Fibroblast of mammary gland (primary cell): ENCODE results near the gene AGPAT4.

ENCODE experiments used
- DNase-seq: peaks from one replicate; pipeline ENCODE4 v3.0.0-alpha.2; 2010; ENCODE audit warnings: low read depth
- H3K4me3 ChIP-seq: 2 replicates; pipeline ENCODE4 v1.5.1; 2011; ENCODE audit warnings: low read depth, mild to moderate bottlenecking, low read length, moderate library complexity; ENCODE audit not compliant: control insufficient read depth
- CTCF ChIP-seq: conservative IDR thresholded peaks from 2 replicates; pipeline ENCODE4 v1.5.1; 2011; ENCODE audit warnings: low read depth, low read length, inconsistent platforms; ENCODE audit not compliant: control insufficient read depth, insufficient read depth

AGPAT4 gene

GRCh38 chr6:161245363-161245762 is 28.5 kb downstream of the AGPAT4 start:
- no peak for DNase-seq
- H3K4me3 ChIP-seq, result no peak overlapping the region
- TF ChIP-seq CTCF, result no peak

GRCh38 chr6:161244725-161245124 is 29.1 kb downstream of the AGPAT4 start:
- no peak for DNase-seq
- TF ChIP-seq CTCF, result no peak

GRCh38 chr6:161242779-161243693 is 30.8 kb downstream of the AGPAT4 start:
- no peak for TF ChIP-seq CTCF
- DNase-seq, result peak; percentile 92
- H3K4me3 ChIP-seq, result peak overlapping the region; percentile 5

More at GRCh38 chr6:161244725-161245124, 29.1 kb downstream of the AGPAT4 start:
- no peak overlapping the region for H3K4me3 ChIP-seq

GRCh38 chr6:161242113-161242512 is 31.7 kb downstream of the AGPAT4 start:
- no peak overlapping the region for H3K4me3 ChIP-seq
- DNase-seq, result no peak
- no peak for TF ChIP-seq CTCF

- DNase-seq, result no peak
- TF ChIP-seq CTCF, result no peak
Observed at GRCh38 chr6:161239001-161239400, 34.9 kb downstream of the AGPAT4 start.

GRCh38 chr6:161238500-161238899 is 35.4 kb downstream of the AGPAT4 start:
- TF ChIP-seq CTCF, result no peak
- H3K4me3 ChIP-seq, result no peak overlapping the region
- DNase-seq, result no peak

More at GRCh38 chr6:161239001-161239400, 34.9 kb downstream of the AGPAT4 start:
- H3K4me3 ChIP-seq, result no peak overlapping the region
